ENCODE data around the gene RALY. TPM values are rescaled to one million over a fixed set of nuclear protein-coding genes. Genes with fewer than 3 reads are reported as not detected.
"Not testable (repeated sequence)": the region's sequence is repeated elsewhere in the genome, so short reads cannot be mapped to it uniquely, and the experiment has no call there.

Gene RALY
- total RNA-seq, 2 donors from 2014 or later: 74.2 to 86.4 TPM

GRCh38 chr20:34023937-34024722 is 30.4 kb downstream of the RALY start:
- Histone ChIP-seq H3K4me1 (peaks cover 0 to 49% of the 10 kb centered on the region in 2 donors), H3K27me3 (no peaks in the 10 kb centered on the region), H3K9me3 (no peaks in the 10 kb centered on the region), H3K27ac (no peak overlapping the region), H3K36me3 (no peaks in the 10 kb centered on the region), H3K4me3 (no peak overlapping the region)
- DNase-seq (ENCODE audit: low spot score): no peak
- no peak for TF ChIP-seq CTCF (IDR thresholded peaks at IDR 0.05)

DNA sequence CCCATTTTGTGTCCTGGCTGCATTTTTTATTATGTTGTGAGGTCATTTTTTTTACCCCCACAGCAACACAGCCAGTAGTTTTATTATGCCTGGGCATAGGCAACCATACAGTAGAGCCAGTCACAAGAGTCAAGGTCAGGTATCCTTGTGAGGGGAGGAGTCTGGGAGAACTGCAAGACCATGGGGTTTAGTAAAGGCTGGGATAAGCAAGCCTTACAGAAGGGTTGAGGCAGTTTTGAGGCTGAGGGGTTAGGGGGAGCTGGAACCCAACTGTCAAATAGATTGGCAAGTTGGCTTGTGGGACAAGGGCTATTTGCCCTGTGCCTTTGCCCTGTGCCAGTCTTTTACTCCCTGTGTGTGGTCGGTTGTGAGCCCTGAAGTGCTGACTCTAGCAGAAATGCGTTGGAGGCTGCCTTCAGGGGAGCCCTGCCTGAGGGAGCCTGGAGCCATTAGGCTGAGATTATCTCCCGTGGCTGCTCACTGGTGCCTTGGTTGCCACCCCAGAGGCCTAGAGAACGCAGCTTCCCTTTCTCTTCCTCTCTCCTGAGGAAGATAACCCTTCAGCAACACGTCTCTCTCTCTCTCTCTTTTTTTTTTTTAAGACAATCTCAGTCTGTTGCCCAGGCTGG is 31.1 kb downstream of the RALY start:
- H3K36me3 ChIP-seq: no peaks in the 10 kb centered on the region
- H3K4me3 ChIP-seq: no peak overlapping the region
- H3K4me1 ChIP-seq: peaks cover 0 to 49% of the 10 kb centered on the region in 2 donors
- H3K9me3 ChIP-seq: no peaks in the 10 kb centered on the region
- no peaks in the 10 kb centered on the region for H3K27me3 ChIP-seq
- DNase-seq (ENCODE audit: low spot score): no peak
- H3K27ac ChIP-seq: no peak overlapping the region
- no peak for TF ChIP-seq CTCF (IDR thresholded peaks at IDR 0.05)

DNA sequence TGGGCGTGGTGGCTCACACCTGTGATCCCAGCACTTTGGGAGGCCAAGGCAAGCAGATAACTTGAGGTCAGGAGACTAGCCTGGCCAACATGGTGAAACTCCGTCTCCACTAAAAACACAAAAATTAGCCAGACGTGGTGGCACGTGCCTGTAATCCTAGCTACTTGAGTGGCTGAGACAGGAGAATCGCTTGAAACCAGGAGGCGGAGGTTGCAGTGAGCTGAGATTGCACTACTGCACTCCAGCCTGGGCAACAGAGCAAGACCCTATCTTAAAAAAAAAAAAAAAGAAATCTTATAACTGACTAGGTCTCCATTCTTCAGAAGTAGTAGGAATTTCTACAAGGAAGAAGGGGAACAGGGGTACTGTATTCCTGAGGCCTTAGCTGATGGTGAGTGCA is 34.3 kb downstream of the RALY start:
- Histone ChIP-seq H3K36me3 (peaks cover 17% of the 10 kb centered on the region), H3K4me1 (peaks cover 0 to 40% of the 10 kb centered on the region in 2 donors)
- DNase-seq (ENCODE audit: low spot score); H3K9me3 ChIP-seq; H3K27me3 ChIP-seq; H3K27ac ChIP-seq; H3K4me3 ChIP-seq: not testable (repeated sequence)

DNA sequence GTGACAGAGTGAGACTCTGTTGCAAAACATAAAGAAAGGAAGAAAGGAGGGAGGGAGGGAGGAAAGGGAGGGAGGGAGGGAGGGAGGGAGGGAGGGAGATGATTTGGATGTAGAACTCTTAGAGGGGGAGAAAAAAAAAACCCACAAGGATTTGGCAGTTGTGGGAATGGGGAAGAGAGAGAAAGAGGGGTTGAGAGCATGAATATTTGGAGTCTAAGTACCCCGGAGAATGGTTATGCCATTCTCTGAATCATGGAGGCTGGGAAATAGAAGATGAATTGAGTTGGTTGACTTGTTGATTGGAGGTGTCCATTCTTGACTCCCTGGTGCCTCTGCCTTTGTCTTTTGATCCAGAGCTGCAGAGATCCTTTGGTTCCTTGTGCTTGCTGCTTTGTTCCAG is 35.7 kb downstream of the RALY start:
- no peak for TF ChIP-seq CTCF (IDR thresholded peaks at IDR 0.05)
- DNase-seq (ENCODE audit: low spot score): no peak
- H3K27me3 ChIP-seq: no peaks in the 10 kb centered on the region
- H3K9me3 ChIP-seq: no peaks in the 10 kb centered on the region
- no peak overlapping the region for H3K4me3 ChIP-seq
- H3K4me1 ChIP-seq: peaks cover 0 to 29% of the 10 kb centered on the region in 2 donors
- H3K36me3 ChIP-seq: peaks cover 23% of the 10 kb centered on the region
- H3K27ac ChIP-seq: no peak overlapping the region

GRCh38 chr20:34030456-34030855 is 36.7 kb downstream of the RALY start:
- Histone ChIP-seq H3K4me3 (no peak overlapping the region), H3K27me3 (no peaks in the 10 kb centered on the region), H3K9me3 (no peaks in the 10 kb centered on the region), H3K27ac (no peak overlapping the region), H3K36me3 (peaks cover 23% of the 10 kb centered on the region), H3K4me1 (peaks cover 0 to 19% of the 10 kb centered on the region in 2 donors)
- TF ChIP-seq CTCF (IDR thresholded peaks at IDR 0.05): no peak
- no peak for DNase-seq (ENCODE audit: low spot score)

DNA sequence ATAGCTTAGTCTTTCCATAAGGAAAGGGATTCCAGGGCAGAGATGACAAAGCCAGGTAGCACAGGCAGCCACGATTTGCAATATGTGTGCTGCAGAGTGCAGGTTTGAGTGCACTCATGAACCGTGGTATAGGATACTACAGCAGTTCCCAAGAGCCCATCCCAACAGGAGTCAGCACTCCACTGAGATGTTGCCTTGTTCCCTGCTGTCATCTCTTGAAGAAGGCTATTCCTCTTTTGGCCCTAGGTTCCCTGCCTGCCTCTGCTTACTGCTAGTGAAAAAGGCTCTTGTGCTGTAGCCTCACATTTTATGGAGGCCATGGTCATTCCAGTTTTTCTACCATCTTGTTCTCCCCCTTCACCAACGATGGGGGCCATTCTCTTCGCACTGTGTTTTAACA is 40.2 kb downstream of the RALY start:
- H3K4me1 ChIP-seq: peaks cover 0 to 34% of the 10 kb centered on the region in 2 donors
- TF ChIP-seq CTCF (IDR thresholded peaks at IDR 0.05): no peak
- no peak for DNase-seq (ENCODE audit: low spot score)

More for the DNA sequence above, 40.2 kb downstream of the RALY start:
- H3K27me3 ChIP-seq: no peaks in the 10 kb centered on the region
- H3K9me3 ChIP-seq: no peaks in the 10 kb centered on the region
- peaks cover 23% of the 10 kb centered on the region for H3K36me3 ChIP-seq
- H3K4me3 ChIP-seq: no peak overlapping the region
- H3K27ac ChIP-seq: no peak overlapping the region
